A549 (cell line): ENCODE data around the gene ADAM10. TPM values are rescaled to one million over a fixed set of nuclear protein-coding genes. Genes with fewer than 3 reads are reported as not detected.

Source experiments
- ATAC-seq, 2 experiments: fragments of 200-7000 bp in 1 of 2; fragments of >200 bp in 1 of 2; cut with Nextera tagmentation in 1 of 2; cut with Tn5 transposase in 1 of 2; 3 replicates each; pipeline versions ENCODE4 v1.8.0 to v1.9.1; 2018 to 2020; ENCODE audit warnings: mild to moderate bottlenecking in 1 of 2, moderate library complexity in 1 of 2
- CTCF ChIA-PET: fragments of 300-600 bp; sonication (Branson Sonifier 250); formaldehyde crosslinking; extraction: SDS; loops from one replicate; lab custom pipeline; 2021; ENCODE audit warnings: antibody characterized with exemption, inconsistent platforms; lab: Yijun Ruan, JAX
- POLR2A ChIA-PET: fragments of 350-600 bp; formaldehyde crosslinking; extraction: SDS; loops from one replicate; lab custom pipeline; 2021; ENCODE audit warnings: antibody characterized with exemption, inconsistent platforms; lab: Yijun Ruan, JAX
- DNase-seq, 2 experiments: peaks; one replicate each; pipeline versions ENCODE4 v3.0.0 to v3.0.0-alpha.2; 2011 to 2016; ENCODE audit warnings: low read depth in 1 of 2, low spot score in 1 of 2
- FAIRE-seq: peaks from 2 replicates; lab custom pipeline; 2011; peaks lifted over from hg19 to GRCh38; lab: Jason Lieb, UNC
- H3K27ac ChIP-seq, 2 experiments: fragments of >200 bp; sonication (Bioruptor Twin); formaldehyde crosslinking; 3 replicates each; pipeline ENCODE4 v1.5.1; 2016 to 2017
- H3K4me1 ChIP-seq: fragments of >200 bp; sonication (Bioruptor Twin); formaldehyde crosslinking; 3 replicates; pipeline ENCODE4 v1.6.1; 2016
- H3K4me2 ChIP-seq: fragments of >200 bp; sonication (Bioruptor Twin); formaldehyde crosslinking; 3 replicates; pipeline ENCODE4 v1.6.1; 2016
- H3K4me3 ChIP-seq: fragments of >200 bp; sonication (Bioruptor Twin); formaldehyde crosslinking; 3 replicates; pipeline ENCODE4 v1.5.1; 2016
- H3K9me3 ChIP-seq: fragments of >200 bp; sonication (Bioruptor Twin); formaldehyde crosslinking; 3 replicates; pipeline ENCODE4 v1.6.1; 2016
- CBX2 ChIP-seq: fragments of 200-600 bp; sonication (generic); IDR thresholded peaks from 2 replicates; pipeline ENCODE4 v1.6.1; 2016; ENCODE audit warnings: low read depth, mild to moderate bottlenecking, borderline replicate concordance
- CBX8 ChIP-seq: fragments of 200-600 bp; sonication (generic); IDR thresholded peaks from 2 replicates; pipeline ENCODE4 v1.6.1; 2016
- CHD4 ChIP-seq: fragments of 200-600 bp; sonication (generic); IDR thresholded peaks from 2 replicates; pipeline ENCODE4 v1.6.1; 2016; ENCODE audit warnings: antibody characterized with exemption, mild to moderate bottlenecking, borderline replicate concordance
- EHF ChIP-seq: fragments of 250-450 bp; sonication (Bioruptor Pico); IDR thresholded peaks from 2 replicates; pipeline ENCODE4 v1.5.0; 2020; ENCODE audit warnings: mild to moderate bottlenecking
- ESRRA ChIP-seq: fragments of 150-350 bp; IDR thresholded peaks from 2 replicates; pipeline ENCODE4 v1.6.1; 2014; ENCODE audit warnings: mild to moderate bottlenecking, low read length, borderline replicate concordance
- FOSL2 ChIP-seq, 2 experiments: fragments of 450-650 bp in 1 of 2; fragments of >200 bp in 1 of 2; sonication (Bioruptor Twin) in 1 of 2; formaldehyde crosslinking; IDR thresholded peaks; 2 replicates each; pipeline versions ENCODE4 v1.5.0 to v1.6.1; 2016 to 2020; ENCODE audit warnings: mild to moderate bottlenecking in 1 of 2, moderate library complexity in 1 of 2
- FOXS1 ChIP-seq: fragments of 250-450 bp; sonication (Bioruptor Pico); IDR thresholded peaks from 2 replicates; pipeline ENCODE4 v1.5.0; 2020; ENCODE audit warnings: mild to moderate bottlenecking, moderate library complexity
- GATA3 ChIP-seq: IDR thresholded peaks from 2 replicates; pipeline ENCODE4 v1.6.1; 2012; ENCODE audit warnings: borderline replicate concordance
- HDAC2 ChIP-seq: fragments of 200-600 bp; sonication (generic); IDR thresholded peaks from 2 replicates; pipeline ENCODE4 v1.6.1; 2016
- HEYL ChIP-seq: fragments of 250-450 bp; sonication (Bioruptor Pico); IDR thresholded peaks from 2 replicates; pipeline ENCODE4 v1.8.0; 2021; ENCODE audit warnings: mild to moderate bottlenecking, moderate library complexity
- HOXB13 ChIP-seq: fragments of 250-450 bp; sonication (Bioruptor Pico); IDR thresholded peaks from 2 replicates; pipeline ENCODE4 v1.5.0; 2020; ENCODE audit warnings: low read depth, mild to moderate bottlenecking, moderate library complexity
- JUN ChIP-seq, 2 experiments: fragments of >200 bp; sonication (Bioruptor Twin); formaldehyde crosslinking; IDR thresholded peaks; 2 replicates in 1 of 2; 3 replicates in 1 of 2; pipeline ENCODE4 v1.6.1; 2016 to 2017
- MYC ChIP-seq: IDR thresholded peaks from 2 replicates; pipeline ENCODE4 v1.6.1; 2012; ENCODE audit warnings: mild to moderate bottlenecking, inconsistent platforms, low read length, improper control_type of control experiment, borderline replicate concordance
- NFE2L2 ChIP-seq: fragments of 150-350 bp; conservative IDR thresholded peaks from 2 replicates; pipeline ENCODE4 v1.6.1; 2014; ENCODE audit warnings: low read length
- NR3C1 ChIP-seq: fragments of >200 bp; sonication (Bioruptor Twin); formaldehyde crosslinking; IDR thresholded peaks from 3 replicates; pipeline ENCODE4 v1.6.1; 2017
- PHF8 ChIP-seq: fragments of 200-600 bp; sonication (generic); IDR thresholded peaks from 2 replicates; pipeline ENCODE4 v1.6.1; 2016; ENCODE audit warnings: low read depth, mild to moderate bottlenecking, antibody characterized with exemption, moderate library complexity, borderline replicate concordance
- POLR2A ChIP-seq: IDR thresholded peaks from 2 replicates; pipeline ENCODE4 v1.6.1; 2012; ENCODE audit warnings: mild to moderate bottlenecking, low read length
- RARB ChIP-seq: fragments of 250-450 bp; sonication (Bioruptor Pico); IDR thresholded peaks from 2 replicates; pipeline ENCODE4 v1.8.0; 2021; ENCODE audit warnings: mild to moderate bottlenecking, moderate library complexity
- SMC3 ChIP-seq: fragments of >200 bp; sonication (Bioruptor Twin); formaldehyde crosslinking; IDR thresholded peaks from 3 replicates; pipeline ENCODE4 v1.6.1; 2018; ENCODE audit warnings: inconsistent platforms
- ZC3H11A ChIP-seq: fragments of 450-650 bp; IDR thresholded peaks from 2 replicates; pipeline ENCODE4 v1.6.1; 2014; ENCODE audit warnings: antibody characterized with exemption, mild to moderate bottlenecking
- ZNF302 ChIP-seq: fragments of 250-450 bp; sonication (Bioruptor Pico); IDR thresholded peaks from 2 replicates; pipeline ENCODE4 v1.9.0; 2021; ENCODE audit warnings: inconsistent platforms, mild to moderate bottlenecking, moderate library complexity
- WGBS: methylation state at CpG from one replicate; pipeline ENCODE4 v1.1.6; 2017; ENCODE audit errors: missing lambda C conversion rate; 5-methylcytosine and 5-hydroxymethylcytosine counted together
- polyA plus RNA-seq, 4 experiments: library from polyadenylated mRNA; depleted of rRNA in 3 of 4; stranded (reverse); fragments of >200 nt; fragmentation: RNase III in 1 of 4; extraction: RNeasy Plus Mini Kit Qiagen cat#74134 plus additional on column Dnase treatment in 1 of 4; gene quantifications; 2 replicates in 3 of 4; 3 replicates in 1 of 4; pipeline ENCODE4 v1.2.3, GENCODE V29; 2011 to 2017
- TF ChIP-seq, protein P1 (sequence below): fragments of >200 bp; sonication (Bioruptor Twin); formaldehyde crosslinking; IDR thresholded peaks from 3 replicates; pipeline ENCODE4 v1.6.1; 2016
- TF ChIP-seq, protein P2 (sequence below): fragments of >200 bp; sonication (Bioruptor Twin); formaldehyde crosslinking; IDR thresholded peaks from 3 replicates; pipeline ENCODE4 v1.5.1; 2016

ADAM10 gene
- polyA plus RNA-seq, 2 of the 4 experiments (the other 2 are of a cell fraction) = 200 to 210 TPM

DNA sequence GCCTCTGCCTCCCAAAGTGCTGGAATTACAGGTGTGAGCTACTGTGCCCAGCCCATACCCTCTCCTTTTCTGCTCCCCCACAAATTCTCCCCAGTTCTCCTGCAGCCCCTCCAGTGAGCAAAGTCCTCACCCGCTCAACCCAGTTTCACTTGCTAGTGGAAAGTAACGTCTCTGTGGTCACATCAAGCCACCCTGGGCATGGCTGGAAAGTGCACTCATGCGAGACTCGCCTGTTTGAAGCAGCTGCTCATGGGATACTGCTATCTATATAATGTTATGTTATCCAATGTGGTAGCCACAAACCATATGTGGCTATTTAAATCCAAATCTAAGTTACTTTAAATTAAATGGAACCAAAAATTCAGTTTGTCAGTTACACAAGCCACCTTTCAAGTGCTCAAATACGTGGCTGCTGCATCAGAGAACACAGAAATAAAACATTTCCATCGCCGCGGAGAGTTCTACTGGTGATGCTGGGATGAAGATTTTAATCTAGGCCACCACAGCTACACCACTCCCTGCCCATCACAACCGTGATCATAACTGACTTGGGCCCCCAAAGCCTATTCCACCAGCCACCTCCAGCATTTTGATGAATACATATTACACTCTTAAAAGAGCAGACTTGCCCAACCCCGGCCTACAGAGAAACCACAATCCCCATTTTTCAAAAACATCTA lies 198.3 kb downstream of the ADAM10 start:
- Histone ChIP-seq H3K27ac (peak overlapping the region; percentile 54 to 62; a peak in 4 of 6 replicates), H3K4me1 (peaks cover 48% of the 10 kb centered on the region), H3K4me3 (no peak overlapping the region), H3K4me2 (peak overlapping the region; percentile 33), H3K9me3 (no peaks in the 10 kb centered on the region)
- WGBS = 89% methylated on average over 10 of the region's 10 CpGs
- ATAC-seq (no peak), DNase-seq (no peak), FAIRE-seq (no peak)
- TF ChIP-seq RARB (CRISPR knock-in tag) (no peak), FOXS1 (no peak), PHF8 (no peak), FOSL2 (IDR thresholded peaks at IDR 0.05) (no peak), FOSL2 (CRISPR knock-in tag; IDR thresholded peaks at IDR 0.05) (no peak), CHD4 (no peak), POLR2A (no peak), ZNF302 (no peak), MYC (no peak), NFE2L2 (no peak), JUN (IDR thresholded peaks at IDR 0.05) (no peak)
- ChIA-PET POLR2A (no interaction called here), CTCF (interaction anchor here (1.0 to 1.2 kb wide), 2 partner anchors 10 to 323 kb away, joined by 3 to 4 read pairs; no protein-coding TSS in a partner anchor)

DNA sequence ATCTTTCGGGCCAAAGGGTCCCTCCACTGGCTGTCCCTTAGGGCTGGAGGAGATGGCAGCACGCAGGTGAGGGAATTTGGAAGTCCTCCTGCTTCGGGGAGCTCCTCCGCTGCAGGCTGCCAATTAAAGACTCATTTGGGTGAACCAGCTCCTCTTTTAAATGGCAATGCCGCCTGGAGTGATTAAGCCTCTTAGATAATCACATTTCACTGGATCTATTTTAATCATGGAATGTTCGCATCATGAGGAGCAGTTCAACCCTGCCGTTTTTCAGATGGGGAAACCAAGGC lies 199.8 kb downstream of the ADAM10 start:
- no peak overlapping the region for H3K4me3 ChIP-seq
- CTCF ChIA-PET = interaction anchor here (1.2 to 1.3 kb wide), 3 partner anchors 10 to 321 kb away, joined by 3 to 4 read pairs (median 3); no protein-coding TSS in a partner anchor
- whole genome bisulfite sequencing = 93% methylated on average over 7 of the region's 7 CpGs
- POLR2A ChIA-PET = no interaction called here
- H3K4me1 ChIP-seq = peaks cover 60% of the 10 kb centered on the region
- DNase-seq (no peak), FAIRE-seq (no peak), ATAC-seq (no peak)
- H3K9me3 ChIP-seq = no peaks in the 10 kb centered on the region
- peak overlapping the region; percentile 95; a peak in 5 of 6 replicates for H3K27ac ChIP-seq
- H3K4me2 ChIP-seq = no peak overlapping the region
- TF ChIP-seq GATA3 (no peak), CBX2 (no peak), HDAC2 (no peak), ZC3H11A (no peak)
- TF ChIP-seq, protein P1, sequence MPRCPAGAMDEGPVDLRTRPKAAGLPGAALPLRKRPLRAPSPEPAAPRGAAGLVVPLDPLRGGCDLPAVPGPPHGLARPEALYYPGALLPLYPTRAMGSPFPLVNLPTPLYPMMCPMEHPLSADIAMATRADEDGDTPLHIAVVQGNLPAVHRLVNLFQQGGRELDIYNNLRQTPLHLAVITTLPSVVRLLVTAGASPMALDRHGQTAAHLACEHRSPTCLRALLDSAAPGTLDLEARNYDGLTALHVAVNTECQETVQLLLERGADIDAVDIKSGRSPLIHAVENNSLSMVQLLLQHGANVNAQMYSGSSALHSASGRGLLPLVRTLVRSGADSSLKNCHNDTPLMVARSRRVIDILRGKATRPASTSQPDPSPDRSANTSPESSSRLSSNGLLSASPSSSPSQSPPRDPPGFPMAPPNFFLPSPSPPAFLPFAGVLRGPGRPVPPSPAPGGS = no peak
- TF ChIP-seq, protein P2, sequence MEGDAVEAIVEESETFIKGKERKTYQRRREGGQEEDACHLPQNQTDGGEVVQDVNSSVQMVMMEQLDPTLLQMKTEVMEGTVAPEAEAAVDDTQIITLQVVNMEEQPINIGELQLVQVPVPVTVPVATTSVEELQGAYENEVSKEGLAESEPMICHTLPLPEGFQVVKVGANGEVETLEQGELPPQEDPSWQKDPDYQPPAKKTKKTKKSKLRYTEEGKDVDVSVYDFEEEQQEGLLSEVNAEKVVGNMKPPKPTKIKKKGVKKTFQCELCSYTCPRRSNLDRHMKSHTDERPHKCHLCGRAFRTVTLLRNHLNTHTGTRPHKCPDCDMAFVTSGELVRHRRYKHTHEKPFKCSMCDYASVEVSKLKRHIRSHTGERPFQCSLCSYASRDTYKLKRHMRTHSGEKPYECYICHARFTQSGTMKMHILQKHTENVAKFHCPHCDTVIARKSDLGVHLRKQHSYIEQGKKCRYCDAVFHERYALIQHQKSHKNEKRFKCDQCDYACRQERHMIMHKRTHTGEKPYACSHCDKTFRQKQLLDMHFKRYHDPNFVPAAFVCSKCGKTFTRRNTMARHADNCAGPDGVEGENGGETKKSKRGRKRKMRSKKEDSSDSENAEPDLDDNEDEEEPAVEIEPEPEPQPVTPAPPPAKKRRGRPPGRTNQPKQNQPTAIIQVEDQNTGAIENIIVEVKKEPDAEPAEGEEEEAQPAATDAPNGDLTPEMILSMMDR = no peak

- FAIRE-seq = no peak
- Histone ChIP-seq H3K4me3 (no peak overlapping the region), H3K27ac (peak overlapping the region; percentile 95), H3K4me2 (no peak overlapping the region), H3K4me1 (peaks cover 60% of the 10 kb centered on the region), H3K9me3 (no peaks in the 10 kb centered on the region)
- TF ChIP-seq NR3C1 (no peak), ESRRA (no peak), HDAC2 (no peak), CBX8 (no peak), HEYL (no peak), SMC3 (no peak), HOXB13 (CRISPR knock-in tag) (no peak), EHF (no peak)
- no peak for DNase-seq
- CTCF ChIA-PET = interaction anchor here (0.5 to 1.6 kb wide), 9 partner anchors 9 to 480 kb away, joined by 3 to 5 read pairs (median 4); no protein-coding TSS in a partner anchor
- ATAC-seq = no peak
- 91% methylated on average over 12 of the region's 12 CpGs for WGBS
- POLR2A ChIA-PET = no interaction called here
Measured at GRCh38 chr15:58549013-58549784, 200.3 kb downstream of the ADAM10 start.
